Tibial artery (tissue), 4 donors: Measurements from ENCODE around the gene PPP2R5E.

Source experiments
- DNase-seq, 2 donors: peaks; one replicate each; pipeline ENCODE4 v3.0.0-alpha.2; 2019
- H3K27ac ChIP-seq, 2 donors: fragments of 200-600 bp; sonication (generic) in 1 of 2; 1 replicate in 1 of 2; 2 replicates in 1 of 2; pipeline ENCODE4 v1.5.1; 2018 to 2019; ENCODE audit warnings: mild to moderate bottlenecking in 1 of 2
- H3K27me3 ChIP-seq, 2 donors: fragments of 200-600 bp; sonication (generic) in 1 of 2; one replicate each; pipeline versions ENCODE4 v1.5.1 to v1.6.0; 2016 to 2019
- H3K36me3 ChIP-seq, 3 donors: fragments of 200-600 bp; sonication (generic) in 2 of 3; one replicate each; pipeline ENCODE4 v1.5.1; 2016 to 2019; ENCODE audit warnings: mild to moderate bottlenecking in 2 of 3
- H3K4me1 ChIP-seq, 4 donors: fragments of 200-600 bp; sonication (generic) in 2 of 4; 1 replicate in 3 of 4; 2 replicates in 1 of 4; pipeline ENCODE4 v1.5.1; 2016 to 2019
- H3K4me3 ChIP-seq, 2 donors: fragments of 200-600 bp; sonication (generic) in 1 of 2; 1 replicate in 1 of 2; 2 replicates in 1 of 2; pipeline ENCODE4 v1.5.1; 2018 to 2019; ENCODE audit warnings: mild to moderate bottlenecking in 2 of 2
- H3K9me3 ChIP-seq, 3 donors: fragments of 200-600 bp; sonication (generic) in 1 of 3; one replicate each; pipeline ENCODE4 v1.5.1; 2016 to 2019
- intact Hi-C: fragments of 100-400 bp; cut with DNase I; formaldehyde crosslinking; loops from one replicate; pipeline ENCODE4 v1.15.0; 2023; ENCODE audit warnings: low total_unique reads
- TF ChIP-seq, protein P1 (sequence below), 2 experiments: fragments of 200-600 bp in 1 of 2; fragments of 450-650 bp in 1 of 2; IDR thresholded peaks; one replicate each; pipeline ENCODE4 v1.5.1; 2017 to 2019; ENCODE audit warnings: antibody characterized with exemption in 2 of 2, mild to moderate bottlenecking in 1 of 2, moderate library complexity in 1 of 2

Gene PPP2R5E

DNA sequence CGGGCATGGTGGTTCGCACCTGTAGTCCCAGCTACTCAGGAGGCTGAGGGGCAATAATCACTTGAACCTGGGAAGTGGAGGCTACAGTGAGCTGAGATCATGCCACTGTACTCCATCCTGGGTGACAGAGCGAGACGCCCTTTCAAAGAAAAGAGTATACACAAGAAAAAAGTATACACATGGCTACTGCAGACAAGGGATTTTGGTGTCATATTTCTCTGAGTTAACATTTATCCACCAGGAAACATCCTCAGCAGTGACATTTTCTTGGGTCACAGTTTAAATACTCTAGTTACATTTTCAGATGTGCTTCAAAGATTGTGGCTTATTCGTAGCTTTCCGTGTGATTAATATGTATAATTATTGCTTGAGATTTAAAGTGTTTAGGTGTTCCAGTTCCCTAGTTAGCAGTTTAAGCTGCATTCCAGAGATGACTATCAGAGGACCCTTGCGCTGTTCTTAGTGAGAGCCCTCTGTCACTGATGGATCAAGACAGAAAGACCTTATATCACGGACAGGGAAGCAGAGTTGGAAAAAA, 4.7 kb upstream of the PPP2R5E start:
- H3K4me1 ChIP-seq, result peaks cover 0 to 11% (median 2%) of the 10 kb centered on the region in 4 donors
- no peak overlapping the region for H3K27ac ChIP-seq
- H3K36me3 ChIP-seq, result no peaks in the 10 kb centered on the region
- intact Hi-C loops, result loop anchor here (2.0 to 10.0 kb wide), 2 partner anchors 53 to 153 kb away; no protein-coding TSS in a partner anchor
- H3K27me3 ChIP-seq, result no peaks in the 10 kb centered on the region
- H3K4me3 ChIP-seq, result no peak overlapping the region
- no peaks in the 10 kb centered on the region for H3K9me3 ChIP-seq
- TF ChIP-seq, protein P1, sequence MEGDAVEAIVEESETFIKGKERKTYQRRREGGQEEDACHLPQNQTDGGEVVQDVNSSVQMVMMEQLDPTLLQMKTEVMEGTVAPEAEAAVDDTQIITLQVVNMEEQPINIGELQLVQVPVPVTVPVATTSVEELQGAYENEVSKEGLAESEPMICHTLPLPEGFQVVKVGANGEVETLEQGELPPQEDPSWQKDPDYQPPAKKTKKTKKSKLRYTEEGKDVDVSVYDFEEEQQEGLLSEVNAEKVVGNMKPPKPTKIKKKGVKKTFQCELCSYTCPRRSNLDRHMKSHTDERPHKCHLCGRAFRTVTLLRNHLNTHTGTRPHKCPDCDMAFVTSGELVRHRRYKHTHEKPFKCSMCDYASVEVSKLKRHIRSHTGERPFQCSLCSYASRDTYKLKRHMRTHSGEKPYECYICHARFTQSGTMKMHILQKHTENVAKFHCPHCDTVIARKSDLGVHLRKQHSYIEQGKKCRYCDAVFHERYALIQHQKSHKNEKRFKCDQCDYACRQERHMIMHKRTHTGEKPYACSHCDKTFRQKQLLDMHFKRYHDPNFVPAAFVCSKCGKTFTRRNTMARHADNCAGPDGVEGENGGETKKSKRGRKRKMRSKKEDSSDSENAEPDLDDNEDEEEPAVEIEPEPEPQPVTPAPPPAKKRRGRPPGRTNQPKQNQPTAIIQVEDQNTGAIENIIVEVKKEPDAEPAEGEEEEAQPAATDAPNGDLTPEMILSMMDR (IDR thresholded peaks at IDR 0.05), result no peak
- DNase-seq, result no peak

DNA sequence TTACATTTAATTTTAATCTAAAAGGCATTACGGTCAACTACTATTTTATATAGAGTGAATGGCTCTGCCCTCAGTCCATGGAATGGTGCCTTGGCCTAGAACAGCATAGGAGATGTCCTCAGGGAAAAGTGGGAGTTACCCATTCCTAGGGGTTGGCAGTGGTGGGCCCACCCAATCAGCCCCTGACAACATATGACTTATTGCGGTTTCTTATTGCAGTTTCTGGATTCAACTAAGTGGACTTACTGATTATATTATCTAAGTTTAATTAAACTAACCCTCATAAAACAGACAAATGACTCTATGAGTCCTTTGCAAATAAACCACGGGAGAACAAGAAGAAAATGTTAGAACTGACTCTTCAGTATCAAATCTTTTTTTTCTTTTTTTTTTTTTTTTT, 2.3 kb upstream of the PPP2R5E start:
- H3K36me3 ChIP-seq, result no peaks in the 10 kb centered on the region
- no peaks in the 10 kb centered on the region for H3K9me3 ChIP-seq
- TF ChIP-seq, protein P1 (IDR thresholded peaks at IDR 0.05), result no peak
- peaks cover 0 to 29% (median 7%) of the 10 kb centered on the region in 4 donors for H3K4me1 ChIP-seq
- DNase-seq, result no peak
- no peak overlapping the region for H3K4me3 ChIP-seq
- intact Hi-C loops, result loop anchor here (10.0 kb wide), 1 partner anchor 51 kb away; no protein-coding TSS in a partner anchor
- no peaks in the 10 kb centered on the region for H3K27me3 ChIP-seq
- H3K27ac ChIP-seq, result no peak overlapping the region

DNA sequence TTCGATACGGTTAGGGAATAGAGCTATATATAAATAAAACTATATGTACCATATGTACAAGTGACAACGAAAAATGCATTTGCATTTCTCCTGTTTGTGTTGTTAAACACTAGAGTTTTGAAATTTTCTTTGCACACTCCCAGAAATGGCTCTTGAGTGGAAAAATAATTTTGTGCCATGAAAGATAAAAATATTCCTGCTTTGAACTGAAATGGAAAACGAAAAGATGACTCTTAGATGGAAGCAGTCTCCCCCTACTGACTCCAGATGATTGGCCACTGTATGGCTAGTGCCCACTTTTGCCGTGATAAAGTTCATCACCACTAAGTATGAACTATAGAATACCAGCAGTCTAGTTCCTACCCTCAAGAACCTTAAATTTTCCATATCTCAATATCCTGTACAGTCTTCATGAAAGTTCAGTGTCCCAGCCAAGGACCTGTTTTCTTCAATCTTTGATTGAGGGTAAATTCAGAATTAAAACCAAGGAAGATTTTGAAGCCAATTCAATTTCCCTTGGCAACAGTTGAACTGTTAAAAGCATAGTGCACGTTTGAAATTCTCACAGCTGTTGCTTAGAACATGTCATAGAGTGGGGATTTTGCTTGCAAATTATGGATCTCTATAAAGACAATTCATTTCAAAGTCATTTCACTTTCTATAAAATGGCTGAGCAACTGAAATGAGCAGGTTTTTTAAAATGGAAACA, 1.6 kb upstream of the PPP2R5E start:
- H3K27me3 ChIP-seq, result no peaks in the 10 kb centered on the region
- peaks cover 0 to 1% (median 1%) of the 10 kb centered on the region in 3 donors for H3K36me3 ChIP-seq
- intact Hi-C loops, result loop anchor here (5.0 to 10.0 kb wide), 2 partner anchors 50 to 98 kb away; partner anchors contain the start of gene WDR89
- no peaks in the 10 kb centered on the region for H3K9me3 ChIP-seq
- H3K4me1 ChIP-seq, result peaks cover 0 to 30% (median 7%) of the 10 kb centered on the region in 4 donors
- no peak overlapping the region for H3K27ac ChIP-seq
- peak overlapping the region; percentile 88 to 89 for H3K4me3 ChIP-seq
- DNase-seq, result no peak
- TF ChIP-seq, protein P1 (IDR thresholded peaks at IDR 0.05), result peak; percentile 24 to 37

DNA sequence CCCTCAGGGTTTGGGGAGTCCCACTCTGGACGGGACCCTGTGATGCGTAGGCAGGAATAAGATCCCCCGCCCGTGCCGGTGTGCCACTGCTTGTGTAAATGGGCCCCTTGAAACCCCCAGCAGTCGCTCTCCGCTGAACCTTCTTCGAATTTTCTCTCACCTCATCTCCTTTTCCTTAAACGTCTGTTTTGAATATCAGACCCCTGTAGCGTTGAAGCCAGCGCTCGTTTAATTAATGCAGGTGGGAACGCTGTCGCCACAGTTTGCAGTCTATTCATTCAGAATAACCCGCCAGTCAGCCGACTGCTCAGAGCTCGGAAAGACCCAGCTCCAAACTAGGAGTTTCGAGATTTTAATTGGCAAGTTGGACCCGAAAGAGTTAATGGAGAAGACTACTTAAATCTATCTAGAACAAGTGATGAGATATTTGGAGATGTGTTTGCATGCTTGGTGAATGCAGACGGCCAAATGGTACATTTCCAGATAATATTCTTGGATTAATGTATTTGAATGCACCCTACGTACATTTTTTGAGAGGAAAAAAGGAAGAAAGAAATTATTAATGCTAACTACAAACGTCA, 739 bp upstream of the PPP2R5E start:
- peak overlapping the region; percentile 88 to 89 for H3K4me3 ChIP-seq
- TF ChIP-seq, protein P1 (IDR thresholded peaks at IDR 0.05), result no peak
- H3K4me1 ChIP-seq, result peaks cover 0 to 30% (median 7%) of the 10 kb centered on the region in 4 donors
- intact Hi-C loops, result loop anchor here (5.0 to 10.0 kb wide), 2 partner anchors 49 to 98 kb away; partner anchors contain the start of gene WDR89
- H3K9me3 ChIP-seq, result no peaks in the 10 kb centered on the region
- H3K36me3 ChIP-seq, result peaks cover 5 to 10% (median 9%) of the 10 kb centered on the region in 3 donors
- H3K27ac ChIP-seq, result peak overlapping the region; percentile 90 to 93
- no peak for DNase-seq
- H3K27me3 ChIP-seq, result no peaks in the 10 kb centered on the region

DNA sequence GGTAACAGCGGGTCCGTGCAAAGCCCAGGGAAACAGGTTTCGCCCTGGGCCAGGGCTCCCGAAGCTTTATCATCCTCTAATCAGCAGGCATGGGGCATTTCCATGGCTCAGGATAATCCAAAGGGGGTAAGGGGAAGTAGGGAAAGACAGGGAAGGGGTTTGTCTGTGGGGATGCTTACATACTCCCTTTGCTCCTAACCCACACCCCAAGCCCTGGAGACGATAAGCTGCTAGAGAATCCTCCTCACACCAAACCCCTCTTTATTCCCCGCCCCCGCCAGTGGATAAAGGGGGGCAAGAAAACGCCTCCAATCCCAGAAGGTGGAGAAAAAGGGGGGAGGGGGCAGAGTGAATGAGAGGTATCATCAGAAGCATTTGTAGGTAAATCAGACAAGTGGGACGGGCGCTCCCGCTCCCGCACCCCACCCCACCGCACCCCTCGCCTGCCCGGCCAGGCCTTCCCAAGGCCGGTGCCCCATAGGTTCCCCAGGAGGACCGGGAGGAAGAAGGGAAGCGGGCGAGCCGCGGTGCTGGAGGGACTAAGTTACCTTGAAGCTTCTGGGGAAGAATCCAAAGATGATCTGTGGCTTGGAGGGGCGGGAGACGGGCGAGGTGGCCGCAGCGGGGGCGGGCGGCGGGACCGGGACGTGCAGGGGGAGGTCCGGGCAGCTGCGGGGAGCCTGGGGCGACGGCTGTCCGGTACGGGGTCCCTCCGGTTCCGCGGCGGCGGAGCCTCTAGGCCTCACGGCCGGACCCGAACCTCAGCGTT, 762 bp downstream of the PPP2R5E start:
- Histone ChIP-seq H3K4me3 (peak overlapping the region; percentile 88 to 89), H3K27ac (peak overlapping the region; percentile 90 to 93), H3K4me1 (peaks cover 0 to 30% (median 7%) of the 10 kb centered on the region in 4 donors), H3K27me3 (no peaks in the 10 kb centered on the region), H3K9me3 (no peaks in the 10 kb centered on the region), H3K36me3 (peaks cover 18 to 24% (median 24%) of the 10 kb centered on the region in 3 donors)
- TF ChIP-seq, protein P1 (IDR thresholded peaks at IDR 0.05), result no peak
- intact Hi-C loops, result loop anchor here (5.0 to 10.0 kb wide), 2 partner anchors 48 to 100 kb away; partner anchors contain the start of gene WDR89
- peak in 1 of 2 donors; percentile 66 for DNase-seq
